Measurements from ENCODE around the gene TRIM73. TPM values are rescaled to one million over a fixed set of nuclear protein-coding genes. Genes with fewer than 3 reads are reported as not detected.
A peak's percentile ranks its signal among the peaks of the same experiment; 100 is the strongest.
"Not testable (repeated sequence)": the region's sequence is repeated elsewhere in the genome, so short reads cannot be mapped to it uniquely, and the experiment has no call there.

The TRIM73 gene
- total RNA-seq, 1 experiment from 2014 or later, result 6.4 TPM

- H3K9me3 ChIP-seq (ENCODE audit: low read length); H3K79me2 ChIP-seq (ENCODE audit: low read length); H3K27me3 ChIP-seq (ENCODE audit: low read length); H3F3A ChIP-seq (ENCODE audit: low read length, unreplicated experiment); BruUV-seq (replicated peaks); H2AFZ ChIP-seq (ENCODE audit: low read length); H4K20me1 ChIP-seq (ENCODE audit: low read length); ATAC-seq; H3K4me2 ChIP-seq (ENCODE audit: low read length); intact Hi-C loops (cut with micrococcal nuclease); H3K36me3 ChIP-seq (ENCODE audit: low read depth, low read length); H3K4me1 ChIP-seq (ENCODE audit: insufficient read depth, low read length); H3K9me2 ChIP-seq (replicated peaks; ENCODE audit: low read length); CTCF ChIA-PET; H3K9ac ChIP-seq (ENCODE audit: low read length); H3K27ac ChIP-seq (ENCODE audit: low read length); DNase-seq; POLR2A ChIA-PET (ENCODE audit: unreplicated experiment); H3K4me3 ChIP-seq (ENCODE audit: low read length): not testable (repeated sequence)
Observed at GRCh38 chr7:75403455-75404443, 8.3 kb downstream of the TRIM73 start.

- H3K27ac ChIP-seq (ENCODE audit: low read length); intact Hi-C loops (cut with micrococcal nuclease); H3K9me3 ChIP-seq (ENCODE audit: low read length); H3K36me3 ChIP-seq (ENCODE audit: low read depth, low read length); H3K9ac ChIP-seq (ENCODE audit: low read length); H3K4me2 ChIP-seq (ENCODE audit: low read length); H3K4me1 ChIP-seq (ENCODE audit: insufficient read depth, low read length); H3K27me3 ChIP-seq (ENCODE audit: low read length); H3K4me3 ChIP-seq (ENCODE audit: low read length); H3F3A ChIP-seq (ENCODE audit: low read length, unreplicated experiment); DNase-seq; BruUV-seq (replicated peaks); POLR2A ChIA-PET (ENCODE audit: unreplicated experiment); H3K79me2 ChIP-seq (ENCODE audit: low read length); H3K9me2 ChIP-seq (replicated peaks; ENCODE audit: low read length); CTCF ChIA-PET; H2AFZ ChIP-seq (ENCODE audit: low read length); H4K20me1 ChIP-seq (ENCODE audit: low read length): not testable (repeated sequence)
- peak; percentile 41 for ATAC-seq
Observed at GRCh38 chr7:75404663-75405062, 9.2 kb downstream of the TRIM73 start.

GRCh38 chr7:75409880-75410822 lies 14.7 kb downstream of the TRIM73 start:
- H4K20me1 ChIP-seq (ENCODE audit: low read length); H3K79me2 ChIP-seq (ENCODE audit: low read length); H3K4me2 ChIP-seq (ENCODE audit: low read length); H3K4me1 ChIP-seq (ENCODE audit: insufficient read depth, low read length); H3K36me3 ChIP-seq (ENCODE audit: low read depth, low read length); H3K9me3 ChIP-seq (ENCODE audit: low read length); H2AFZ ChIP-seq (ENCODE audit: low read length); POLR2A ChIA-PET (ENCODE audit: unreplicated experiment); intact Hi-C loops (cut with micrococcal nuclease); H3K9ac ChIP-seq (ENCODE audit: low read length); H3K9me2 ChIP-seq (replicated peaks; ENCODE audit: low read length); H3K4me3 ChIP-seq (ENCODE audit: low read length); H3K27me3 ChIP-seq (ENCODE audit: low read length); DNase-seq; CTCF ChIA-PET; H3K27ac ChIP-seq (ENCODE audit: low read length); H3F3A ChIP-seq (ENCODE audit: low read length, unreplicated experiment): not testable (repeated sequence)
- ATAC-seq, result peak; percentile 76
- BruUV-seq (replicated peaks), result TSS peak; percentile 81

GRCh38 chr7:75410823-75411173 lies 15.4 kb downstream of the TRIM73 start:
- H3K9ac ChIP-seq (ENCODE audit: low read length); intact Hi-C loops (cut with micrococcal nuclease); H3K27me3 ChIP-seq (ENCODE audit: low read length); H3K4me2 ChIP-seq (ENCODE audit: low read length); CTCF ChIA-PET; H2AFZ ChIP-seq (ENCODE audit: low read length); H3K4me1 ChIP-seq (ENCODE audit: insufficient read depth, low read length); H3K9me2 ChIP-seq (replicated peaks; ENCODE audit: low read length); H4K20me1 ChIP-seq (ENCODE audit: low read length); H3K27ac ChIP-seq (ENCODE audit: low read length); H3F3A ChIP-seq (ENCODE audit: low read length, unreplicated experiment); H3K9me3 ChIP-seq (ENCODE audit: low read length); BruUV-seq (replicated peaks); DNase-seq; H3K36me3 ChIP-seq (ENCODE audit: low read depth, low read length); H3K79me2 ChIP-seq (ENCODE audit: low read length); POLR2A ChIA-PET (ENCODE audit: unreplicated experiment); H3K4me3 ChIP-seq (ENCODE audit: low read length): not testable (repeated sequence)
- peak; percentile 16 for ATAC-seq

GRCh38 chr7:75414204-75414603 lies 18.8 kb downstream of the TRIM73 start:
- H3K4me3 ChIP-seq (ENCODE audit: low read length); intact Hi-C loops (cut with micrococcal nuclease); H3K9me3 ChIP-seq (ENCODE audit: low read length); H2AFZ ChIP-seq (ENCODE audit: low read length); DNase-seq; CTCF ChIA-PET; H3K27me3 ChIP-seq (ENCODE audit: low read length); H3K79me2 ChIP-seq (ENCODE audit: low read length); H3K27ac ChIP-seq (ENCODE audit: low read length); H3K36me3 ChIP-seq (ENCODE audit: low read depth, low read length); H3K4me2 ChIP-seq (ENCODE audit: low read length); H3K9ac ChIP-seq (ENCODE audit: low read length); POLR2A ChIA-PET (ENCODE audit: unreplicated experiment); H4K20me1 ChIP-seq (ENCODE audit: low read length); H3F3A ChIP-seq (ENCODE audit: low read length, unreplicated experiment); H3K4me1 ChIP-seq (ENCODE audit: insufficient read depth, low read length); H3K9me2 ChIP-seq (replicated peaks; ENCODE audit: low read length); ATAC-seq: not testable (repeated sequence)
- TSS peak; percentile 2 for BruUV-seq (replicated peaks)

GRCh38 chr7:75414708-75415427 lies 19.4 kb downstream of the TRIM73 start:
- H3K9me3 ChIP-seq (ENCODE audit: low read length); H3K36me3 ChIP-seq (ENCODE audit: low read depth, low read length); H3K4me2 ChIP-seq (ENCODE audit: low read length); H3K4me3 ChIP-seq (ENCODE audit: low read length); intact Hi-C loops (cut with micrococcal nuclease); H3K4me1 ChIP-seq (ENCODE audit: insufficient read depth, low read length); BruUV-seq (replicated peaks); H3K9ac ChIP-seq (ENCODE audit: low read length); DNase-seq; CTCF ChIA-PET; H4K20me1 ChIP-seq (ENCODE audit: low read length); H3K27ac ChIP-seq (ENCODE audit: low read length); H3K9me2 ChIP-seq (replicated peaks; ENCODE audit: low read length); H3F3A ChIP-seq (ENCODE audit: low read length, unreplicated experiment); ATAC-seq; H2AFZ ChIP-seq (ENCODE audit: low read length); H3K79me2 ChIP-seq (ENCODE audit: low read length); POLR2A ChIA-PET (ENCODE audit: unreplicated experiment); H3K27me3 ChIP-seq (ENCODE audit: low read length): not testable (repeated sequence)

Data from PC-3 (cell line).